ENCODE measurements around the gene LDLRAD3.

The LDLRAD3 gene

GRCh38 chr11:35980686-35981390 lies 37.0 kb downstream of the LDLRAD3 start:
- TF ChIP-seq FOXM1 (IDR thresholded peaks at IDR 0.05; ENCODE audit: borderline replicate concordance, low read depth) (no peak), RAD21 (IDR thresholded peaks at IDR 0.05; ENCODE audit: low read depth) (no peak), USF1 (IDR thresholded peaks at IDR 0.05) (no peak), MAX (IDR thresholded peaks at IDR 0.05) (no peak), NFIC (IDR thresholded peaks at IDR 0.05) (no peak), EGR1 (IDR thresholded peaks at IDR 0.05) (no peak), EP300 (IDR thresholded peaks at IDR 0.05; ENCODE audit: borderline replicate concordance) (no peak), CREB1 (IDR thresholded peaks at IDR 0.05; ENCODE audit: low read depth) (no peak)

GRCh38 chr11:35981581-35981980 lies 37.7 kb downstream of the LDLRAD3 start:
- no peak for TF ChIP-seq CREB1 (IDR thresholded peaks at IDR 0.05; ENCODE audit: low read depth)
- TF ChIP-seq FOXM1 (IDR thresholded peaks at IDR 0.05; ENCODE audit: borderline replicate concordance, low read depth), result no peak
- TF ChIP-seq USF1 (IDR thresholded peaks at IDR 0.05), result no peak
- TF ChIP-seq EP300 (IDR thresholded peaks at IDR 0.05; ENCODE audit: borderline replicate concordance), result no peak
- TF ChIP-seq TCF12 (IDR thresholded peaks at IDR 0.05; ENCODE audit: low read depth), result no peak
- no peak for TF ChIP-seq MAX (IDR thresholded peaks at IDR 0.05)

- TF ChIP-seq FOXM1 (IDR thresholded peaks at IDR 0.05; ENCODE audit: borderline replicate concordance, low read depth), result no peak
- no peak for TF ChIP-seq REST (IDR thresholded peaks at IDR 0.05; ENCODE audit: low read depth)
- no peak for TF ChIP-seq RAD21 (IDR thresholded peaks at IDR 0.05; ENCODE audit: low read depth)
- TF ChIP-seq YY1 (IDR thresholded peaks at IDR 0.05; ENCODE audit: low read depth), result no peak
- no peak for TF ChIP-seq USF1 (IDR thresholded peaks at IDR 0.05)
- no peak for TF ChIP-seq EP300 (IDR thresholded peaks at IDR 0.05; ENCODE audit: borderline replicate concordance)
- TF ChIP-seq TCF12 (IDR thresholded peaks at IDR 0.05; ENCODE audit: low read depth), result no peak
- TF ChIP-seq MAX (IDR thresholded peaks at IDR 0.05), result no peak
- no peak for TF ChIP-seq TEAD4 (IDR thresholded peaks at IDR 0.05)
- no peak for TF ChIP-seq TAF1 (IDR thresholded peaks at IDR 0.05; ENCODE audit: low read depth)
- TF ChIP-seq CREB1 (IDR thresholded peaks at IDR 0.05; ENCODE audit: low read depth), result no peak
- no peak for TF ChIP-seq NFIC (IDR thresholded peaks at IDR 0.05)
- no peak for TF ChIP-seq CEBPB (IDR thresholded peaks at IDR 0.05)
- TF ChIP-seq ZBTB7A (IDR thresholded peaks at IDR 0.05; ENCODE audit: low read depth), result no peak
- no peak for TF ChIP-seq EGR1 (IDR thresholded peaks at IDR 0.05)
Observed at GRCh38 chr11:35982061-35982460, 38.2 kb downstream of the LDLRAD3 start.

- no peak for TF ChIP-seq YY1 (IDR thresholded peaks at IDR 0.05; ENCODE audit: low read depth)
- no peak for TF ChIP-seq TAF1 (IDR thresholded peaks at IDR 0.05; ENCODE audit: low read depth)
- TF ChIP-seq USF1 (IDR thresholded peaks at IDR 0.05), result no peak
- no peak for TF ChIP-seq MAX (IDR thresholded peaks at IDR 0.05)
- no peak for TF ChIP-seq ZBTB7A (IDR thresholded peaks at IDR 0.05; ENCODE audit: low read depth)
- TF ChIP-seq RAD21 (IDR thresholded peaks at IDR 0.05; ENCODE audit: low read depth), result no peak
- TF ChIP-seq NFIC (IDR thresholded peaks at IDR 0.05), result no peak
- TF ChIP-seq CEBPB (IDR thresholded peaks at IDR 0.05), result no peak
- TF ChIP-seq EP300 (IDR thresholded peaks at IDR 0.05; ENCODE audit: borderline replicate concordance), result no peak
- TF ChIP-seq EGR1 (IDR thresholded peaks at IDR 0.05), result no peak
Observed at GRCh38 chr11:35983981-35984380, 40.1 kb downstream of the LDLRAD3 start.

GRCh38 chr11:35986947-35987346 lies 43.1 kb downstream of the LDLRAD3 start:
- TF ChIP-seq FOXM1 (IDR thresholded peaks at IDR 0.05; ENCODE audit: borderline replicate concordance, low read depth), result no peak
- no peak for TF ChIP-seq ZBTB7A (IDR thresholded peaks at IDR 0.05; ENCODE audit: low read depth)
- TF ChIP-seq TCF12 (IDR thresholded peaks at IDR 0.05; ENCODE audit: low read depth), result no peak
- TF ChIP-seq TAF1 (IDR thresholded peaks at IDR 0.05; ENCODE audit: low read depth), result no peak
- TF ChIP-seq USF1 (IDR thresholded peaks at IDR 0.05), result no peak
- TF ChIP-seq EP300 (IDR thresholded peaks at IDR 0.05; ENCODE audit: borderline replicate concordance), result no peak
- TF ChIP-seq CEBPB (IDR thresholded peaks at IDR 0.05), result no peak
- no peak for TF ChIP-seq RAD21 (IDR thresholded peaks at IDR 0.05; ENCODE audit: low read depth)
- TF ChIP-seq TEAD4 (IDR thresholded peaks at IDR 0.05), result no peak
- no peak for TF ChIP-seq YY1 (IDR thresholded peaks at IDR 0.05; ENCODE audit: low read depth)
- no peak for TF ChIP-seq MAX (IDR thresholded peaks at IDR 0.05)
- no peak for TF ChIP-seq REST (IDR thresholded peaks at IDR 0.05; ENCODE audit: low read depth)
- TF ChIP-seq NFIC (IDR thresholded peaks at IDR 0.05), result no peak
- TF ChIP-seq EGR1 (IDR thresholded peaks at IDR 0.05), result no peak
- TF ChIP-seq CREB1 (IDR thresholded peaks at IDR 0.05; ENCODE audit: low read depth), result no peak
